Spleen (tissue), 7 donors: ENCODE data around the gene HSD11B1.

Experiments used
- POLR2A ChIP-seq, 3 donors: fragments of 450-650 bp; IDR thresholded peaks; one replicate each; pipeline ENCODE4 v1.5.1; 2017; ENCODE audit warnings: antibody characterized with exemption in 3 of 3, mild to moderate bottlenecking in 1 of 3
- POLR2AphosphoS5 ChIP-seq, 3 donors: sonication (generic); formaldehyde crosslinking; IDR thresholded peaks; one replicate each; pipeline ENCODE4 v1.5.1; 2017; ENCODE audit warnings: antibody characterized with exemption in 3 of 3
- TF ChIP-seq, protein P1 (sequence below), 11 experiments: fragments of 200-600 bp in 7 of 11; fragments of 450-650 bp in 4 of 11; sonication (generic) in 4 of 11; IDR thresholded peaks in 8 of 11; conservative IDR thresholded peaks in 3 of 11; 1 replicate in 7 of 11; 2 replicates in 4 of 11; pipeline versions ENCODE4 v1.4.0 to v1.8.0; 2016 to 2021; ENCODE audit warnings: antibody characterized with exemption in 11 of 11, inconsistent platforms in 4 of 11, mild to moderate bottlenecking in 1 of 11
- donor health status: DM: no; HTN: no; CAD: no; lungs with moderate emphysema.
- donor health status: DM: no; HTN: no; CAD: no.
- donor health status: DM: no; HTN: no; CAD: no.

- TF ChIP-seq POLR2AphosphoS5 (IDR thresholded peaks at IDR 0.05): no peak
- TF ChIP-seq, protein P1, sequence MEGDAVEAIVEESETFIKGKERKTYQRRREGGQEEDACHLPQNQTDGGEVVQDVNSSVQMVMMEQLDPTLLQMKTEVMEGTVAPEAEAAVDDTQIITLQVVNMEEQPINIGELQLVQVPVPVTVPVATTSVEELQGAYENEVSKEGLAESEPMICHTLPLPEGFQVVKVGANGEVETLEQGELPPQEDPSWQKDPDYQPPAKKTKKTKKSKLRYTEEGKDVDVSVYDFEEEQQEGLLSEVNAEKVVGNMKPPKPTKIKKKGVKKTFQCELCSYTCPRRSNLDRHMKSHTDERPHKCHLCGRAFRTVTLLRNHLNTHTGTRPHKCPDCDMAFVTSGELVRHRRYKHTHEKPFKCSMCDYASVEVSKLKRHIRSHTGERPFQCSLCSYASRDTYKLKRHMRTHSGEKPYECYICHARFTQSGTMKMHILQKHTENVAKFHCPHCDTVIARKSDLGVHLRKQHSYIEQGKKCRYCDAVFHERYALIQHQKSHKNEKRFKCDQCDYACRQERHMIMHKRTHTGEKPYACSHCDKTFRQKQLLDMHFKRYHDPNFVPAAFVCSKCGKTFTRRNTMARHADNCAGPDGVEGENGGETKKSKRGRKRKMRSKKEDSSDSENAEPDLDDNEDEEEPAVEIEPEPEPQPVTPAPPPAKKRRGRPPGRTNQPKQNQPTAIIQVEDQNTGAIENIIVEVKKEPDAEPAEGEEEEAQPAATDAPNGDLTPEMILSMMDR (IDR thresholded peaks at IDR 0.05 in 8 of 11, conservative IDR thresholded peaks at IDR 0.05 in 3 of 11): no peak
- no peak for TF ChIP-seq POLR2A (IDR thresholded peaks at IDR 0.05)
Observed at GRCh38 chr1:209710093-209710492, 5.4 kb downstream of the HSD11B1 start.
